Mucosa of rectum (tissue), 2 donors: Measurements from ENCODE around the gene HLA-DMB.

Experiments
- H3K27ac ChIP-seq, 2 donors: one replicate each; pipeline ENCODE4 v1.7.0; 2013; ENCODE audit warnings: inconsistent platforms in 2 of 2, low read depth in 2 of 2, low read length in 2 of 2
- H3K27me3 ChIP-seq, 2 donors: one replicate each; pipeline ENCODE4 v1.7.0; 2013; ENCODE audit warnings: low read length in 2 of 2; ENCODE audit not compliant: control insufficient read depth in 2 of 2, insufficient read depth in 2 of 2
- H3K36me3 ChIP-seq, 2 donors: one replicate each; pipeline ENCODE4 v1.7.0; 2013; ENCODE audit warnings: low read length in 2 of 2; ENCODE audit not compliant: control insufficient read depth in 2 of 2, insufficient read depth in 2 of 2
- H3K4me1 ChIP-seq, 2 donors: one replicate each; pipeline ENCODE4 v1.7.0; 2013; ENCODE audit warnings: low read length in 2 of 2, mild to moderate bottlenecking in 1 of 2; ENCODE audit not compliant: control insufficient read depth in 2 of 2, insufficient read depth in 2 of 2
- H3K4me3 ChIP-seq, 2 donors: one replicate each; pipeline ENCODE4 v1.7.0; 2013; ENCODE audit warnings: low read length in 2 of 2
- H3K9ac ChIP-seq, 2 donors: one replicate each; pipeline ENCODE4 v1.7.0; 2013; ENCODE audit warnings: low read length in 2 of 2, low read depth in 1 of 2, mild to moderate bottlenecking in 1 of 2
- H3K9me3 ChIP-seq, 2 donors: one replicate each; pipeline ENCODE4 v1.7.0; 2013; ENCODE audit warnings: low read length in 2 of 2; ENCODE audit not compliant: control insufficient read depth in 2 of 2
- donor health status: healthy.
- donor health status: Normal muscosa, but diverticular disease.

The HLA-DMB gene

DNA sequence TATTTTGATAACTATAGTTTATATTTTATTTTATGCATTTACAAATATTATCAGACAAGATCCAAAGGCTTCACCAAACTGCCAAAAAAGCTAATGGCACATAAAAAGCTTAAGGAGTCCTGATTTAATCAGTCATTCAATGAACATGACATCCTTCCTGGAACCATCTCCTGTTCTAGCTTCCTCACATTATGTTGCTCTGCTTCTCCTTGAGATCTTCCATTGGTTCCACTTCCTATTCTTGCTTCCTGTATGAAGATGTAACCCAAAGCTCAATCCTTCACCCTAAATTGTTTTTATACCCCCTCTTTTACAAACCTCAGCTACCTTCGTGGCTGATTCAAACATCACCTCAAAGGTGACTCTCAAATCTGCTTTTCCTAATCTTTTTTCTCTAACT, 23.0 kb upstream of the HLA-DMB start:
- no peak overlapping the region for H3K27ac ChIP-seq
- H3K4me1 ChIP-seq = peaks cover 13 to 26% of the 10 kb centered on the region in 2 donors
- H3K4me3 ChIP-seq = no peak overlapping the region
- no peaks in the 10 kb centered on the region for H3K27me3 ChIP-seq
- H3K36me3 ChIP-seq = no peaks in the 10 kb centered on the region
- H3K9ac ChIP-seq = no peak overlapping the region
- no peaks in the 10 kb centered on the region for H3K9me3 ChIP-seq

DNA sequence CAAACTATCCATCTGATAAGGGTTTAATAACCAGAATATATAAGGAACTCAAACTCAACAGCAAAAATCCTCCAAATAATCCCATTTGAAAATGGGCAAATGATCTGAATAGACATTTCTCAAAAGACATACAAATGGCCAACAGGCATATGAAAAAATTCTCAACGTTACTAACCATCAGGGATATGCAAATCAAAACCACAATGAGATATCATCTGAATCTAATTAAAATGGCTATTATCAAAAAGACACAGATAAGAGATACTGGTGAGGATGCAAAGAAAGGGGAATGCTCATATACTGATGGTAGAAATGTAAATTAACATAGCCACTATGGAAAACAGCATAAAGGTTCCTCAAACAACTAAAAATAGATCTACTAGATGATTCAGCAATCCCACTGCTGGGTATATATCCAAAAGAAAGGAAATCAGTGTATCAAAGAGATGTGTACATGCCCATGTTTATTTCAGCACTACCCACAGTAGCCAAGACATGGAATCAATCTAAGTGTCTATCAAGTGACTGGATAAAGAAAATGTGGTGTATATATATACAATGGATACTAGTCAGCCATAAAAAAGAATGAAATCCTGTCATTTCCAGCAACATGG, 21.5 kb upstream of the HLA-DMB start:
- H3K4me3 ChIP-seq = no peak overlapping the region
- no peaks in the 10 kb centered on the region for H3K27me3 ChIP-seq
- H3K27ac ChIP-seq = no peak overlapping the region
- no peak overlapping the region for H3K9ac ChIP-seq
- H3K36me3 ChIP-seq = no peaks in the 10 kb centered on the region
- H3K9me3 ChIP-seq = no peaks in the 10 kb centered on the region
- H3K4me1 ChIP-seq = peaks cover 10 to 23% of the 10 kb centered on the region in 2 donors

DNA sequence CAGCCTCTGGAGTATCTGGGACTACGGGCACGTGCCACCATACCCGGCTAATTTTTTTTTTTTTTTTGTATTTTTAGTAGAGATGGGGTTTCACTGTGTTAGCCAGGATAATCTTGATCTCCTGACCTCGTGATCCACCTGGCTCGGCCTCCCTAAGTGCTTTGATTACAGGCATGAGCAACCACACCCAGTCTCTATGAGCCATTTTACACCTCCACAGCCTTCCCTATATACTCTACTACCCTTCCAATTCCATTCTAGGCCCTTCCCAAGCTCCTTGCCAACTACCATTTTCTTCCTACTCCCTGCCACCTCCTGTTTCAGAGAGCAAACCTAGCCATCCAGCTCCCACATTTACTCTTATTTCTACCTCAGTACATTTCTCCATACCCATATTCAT, 19.7 kb upstream of the HLA-DMB start:
- no peak overlapping the region for H3K27ac ChIP-seq
- H3K36me3 ChIP-seq = no peaks in the 10 kb centered on the region
- no peak overlapping the region for H3K9ac ChIP-seq
- no peak overlapping the region for H3K4me3 ChIP-seq
- no peaks in the 10 kb centered on the region for H3K27me3 ChIP-seq
- peaks cover 1 to 6% of the 10 kb centered on the region in 2 donors for H3K4me1 ChIP-seq
- H3K9me3 ChIP-seq = no peaks in the 10 kb centered on the region

DNA sequence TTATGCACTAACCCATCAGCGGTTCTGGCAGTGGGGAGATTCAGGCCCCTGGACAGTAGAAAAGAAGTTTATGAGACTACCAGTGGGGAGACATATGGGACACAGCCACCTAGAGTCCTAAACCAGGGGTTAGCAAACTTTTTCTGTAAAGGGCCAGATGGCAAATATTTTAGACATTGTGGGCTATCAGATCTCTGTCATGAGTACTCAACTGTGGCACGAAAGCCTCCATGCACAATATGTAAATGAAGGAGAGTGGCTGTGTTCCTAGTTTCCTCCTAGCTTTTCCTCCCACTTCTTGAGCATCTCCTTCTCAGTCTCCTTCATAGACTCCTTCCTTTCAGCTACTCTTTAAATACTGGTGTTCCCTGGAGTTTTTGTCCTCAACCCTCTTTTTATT, 15.3 kb upstream of the HLA-DMB start:
- no peaks in the 10 kb centered on the region for H3K27me3 ChIP-seq
- no peak overlapping the region for H3K9ac ChIP-seq
- H3K36me3 ChIP-seq = no peaks in the 10 kb centered on the region
- H3K4me3 ChIP-seq = no peak overlapping the region
- no peak overlapping the region for H3K27ac ChIP-seq
- no peaks in the 10 kb centered on the region for H3K9me3 ChIP-seq
- H3K4me1 ChIP-seq = peaks cover 1 to 12% of the 10 kb centered on the region in 2 donors

DNA sequence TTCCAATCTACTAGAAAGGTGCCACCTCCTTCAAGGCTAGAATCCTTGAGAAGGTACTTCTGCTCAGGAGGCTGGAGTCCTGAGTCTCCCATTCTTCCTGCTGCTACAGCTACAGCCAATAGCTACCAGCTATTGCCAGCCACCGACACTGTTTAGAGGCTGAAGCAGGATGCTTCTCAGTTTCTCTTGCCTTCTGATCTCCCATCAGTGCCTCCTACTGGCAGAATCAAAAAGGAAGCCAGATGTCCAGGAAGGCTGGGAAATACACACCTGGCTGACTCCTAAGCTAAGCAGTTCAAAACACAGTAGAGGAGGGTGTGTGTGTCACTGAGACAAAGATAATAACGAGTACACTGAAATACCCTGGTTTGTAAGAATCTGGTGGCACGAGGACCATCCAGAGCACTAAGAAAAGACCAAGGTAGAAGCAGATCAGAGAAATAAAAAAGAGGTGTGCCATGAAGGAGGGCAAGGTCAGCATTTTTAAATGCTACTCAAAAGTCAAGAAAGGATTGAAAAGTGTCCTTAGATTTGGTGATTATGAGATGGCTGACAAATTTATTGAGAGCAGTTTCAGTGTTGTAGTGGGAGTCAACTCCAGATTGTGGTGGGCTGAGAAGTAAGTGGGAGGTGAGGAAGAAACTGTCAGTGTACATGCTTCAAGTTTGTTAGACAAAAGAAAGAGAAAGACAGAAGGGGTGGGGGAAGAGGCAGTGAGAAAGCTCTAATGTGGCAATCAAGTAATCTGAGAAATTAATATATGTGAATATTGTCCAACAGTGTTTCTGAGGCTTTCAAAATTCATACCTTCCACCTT, 14.4 kb upstream of the HLA-DMB start:
- no peak overlapping the region for H3K9ac ChIP-seq
- H3K4me1 ChIP-seq = peaks cover 2 to 12% of the 10 kb centered on the region in 2 donors
- H3K9me3 ChIP-seq = no peaks in the 10 kb centered on the region
- no peaks in the 10 kb centered on the region for H3K27me3 ChIP-seq
- H3K4me3 ChIP-seq = no peak overlapping the region
- H3K27ac ChIP-seq = no peak overlapping the region
- no peaks in the 10 kb centered on the region for H3K36me3 ChIP-seq

DNA sequence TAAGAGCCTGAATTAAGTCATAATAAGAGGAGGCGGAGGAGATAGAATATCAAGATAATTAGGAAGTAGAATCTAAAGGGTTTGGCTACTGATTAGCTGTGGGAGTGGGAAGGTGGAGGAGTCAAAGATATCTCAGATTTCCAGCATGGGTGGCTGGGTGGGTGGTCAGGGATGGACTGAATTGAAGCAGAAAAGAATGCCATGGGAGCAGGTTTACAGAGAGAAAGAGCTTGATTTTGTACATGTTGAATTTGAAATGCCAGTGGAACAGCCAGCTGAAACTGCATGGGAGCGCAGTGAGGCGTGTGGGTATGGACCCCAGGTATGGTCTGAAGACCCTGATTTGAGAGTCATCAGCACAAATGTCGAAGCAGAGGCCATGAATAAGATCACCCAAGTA, 13.4 kb upstream of the HLA-DMB start:
- Histone ChIP-seq H3K4me1 (peaks cover 2 to 12% of the 10 kb centered on the region in 2 donors), H3K27me3 (no peaks in the 10 kb centered on the region), H3K27ac (no peak overlapping the region), H3K4me3 (no peak overlapping the region), H3K9me3 (no peaks in the 10 kb centered on the region), H3K9ac (no peak overlapping the region), H3K36me3 (no peaks in the 10 kb centered on the region)

DNA sequence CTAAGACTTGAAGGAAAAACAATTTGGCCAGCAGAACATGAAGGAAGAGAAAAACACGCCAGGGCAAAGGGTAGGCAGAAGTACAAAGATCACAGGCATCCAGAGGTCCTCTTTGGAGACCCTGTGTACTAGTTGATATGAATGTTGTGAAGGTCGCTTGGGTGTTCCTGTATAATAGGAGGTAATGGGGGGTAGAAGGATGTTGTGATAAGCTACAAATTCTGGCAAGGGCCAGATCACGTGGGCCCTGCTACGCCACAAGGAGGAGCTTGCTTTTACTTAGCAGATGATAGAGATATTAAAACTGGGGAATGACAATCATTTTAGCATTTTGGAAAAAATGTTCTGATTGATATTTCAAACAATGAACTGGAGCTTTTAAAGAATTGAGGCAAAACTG, 12.9 kb upstream of the HLA-DMB start:
- no peak overlapping the region for H3K27ac ChIP-seq
- H3K4me1 ChIP-seq = peaks cover 7 to 12% of the 10 kb centered on the region in 2 donors
- peak overlapping the region in 1 of 2 donors; percentile 10 for H3K9ac ChIP-seq

DNA sequence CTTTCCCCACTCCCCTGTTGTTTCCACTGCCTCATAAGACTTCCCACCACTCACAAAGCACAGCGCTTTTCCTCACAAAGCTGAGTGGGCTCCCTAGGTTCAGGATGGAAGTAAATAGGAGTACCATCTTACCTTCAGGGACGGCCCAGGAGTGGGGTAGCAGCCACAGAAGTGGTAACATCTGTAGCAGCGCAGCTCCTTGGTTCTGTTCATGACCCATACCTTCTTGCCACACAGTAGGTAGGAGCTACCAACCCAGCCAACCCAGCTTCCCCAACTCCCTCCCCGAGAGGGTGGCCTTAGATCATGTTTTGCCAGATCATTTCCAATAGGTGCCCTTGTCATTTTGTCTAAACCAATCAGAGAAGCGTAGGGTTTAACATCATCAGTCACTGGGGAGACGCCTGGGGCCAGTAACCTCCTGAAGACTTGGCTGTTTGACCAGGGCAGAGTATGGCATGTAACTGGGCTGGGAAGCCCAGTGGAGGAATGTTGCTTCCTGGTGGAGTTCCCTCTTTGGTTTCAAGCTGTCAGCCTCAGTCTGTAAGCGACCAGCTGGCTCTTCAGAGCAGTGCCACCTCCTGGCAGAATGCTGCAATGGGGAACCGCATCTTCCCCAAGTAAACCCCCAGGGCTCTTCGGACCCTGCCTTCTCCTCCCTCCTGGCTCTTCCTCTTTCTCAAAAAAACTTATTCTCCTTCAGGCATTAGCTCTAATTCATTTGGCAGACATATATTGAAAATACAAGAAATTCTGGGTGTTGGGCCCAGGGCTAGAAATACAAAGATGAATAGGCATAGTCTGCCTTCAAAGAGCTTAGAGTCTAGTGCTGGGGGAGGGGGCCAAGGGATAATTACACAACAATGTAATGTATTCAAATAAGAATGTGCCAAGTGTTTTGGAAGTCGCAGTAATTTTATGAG, 12.2 kb upstream of the HLA-DMB start, which contains the start of gene HLA-DMA:
TSS of gene HLA-DMA (minus strand) at position 281 of the 923 bp plus-strand sequence. CDS start at position 220, 61 bp downstream.
- Histone ChIP-seq H3K27ac (peak within 1 kb of the TSS; percentile 74 to 76), H3K4me1 (peaks cover 7 to 12% of the 10 kb centered on the region in 2 donors), H3K9me3 (no peaks in the 10 kb centered on the region), H3K4me3 (peak within 1 kb of the TSS; percentile 59 to 70), H3K27me3 (no peaks in the 10 kb centered on the region), H3K36me3 (no peaks in the 10 kb centered on the region), H3K9ac (peak within 1 kb of the TSS; percentile 64 to 65)

More for the DNA sequence above, 12.9 kb upstream of the HLA-DMB start:
- H3K36me3 ChIP-seq = no peaks in the 10 kb centered on the region
- H3K27me3 ChIP-seq = no peaks in the 10 kb centered on the region
- H3K4me3 ChIP-seq = no peak overlapping the region
- no peaks in the 10 kb centered on the region for H3K9me3 ChIP-seq

DNA sequence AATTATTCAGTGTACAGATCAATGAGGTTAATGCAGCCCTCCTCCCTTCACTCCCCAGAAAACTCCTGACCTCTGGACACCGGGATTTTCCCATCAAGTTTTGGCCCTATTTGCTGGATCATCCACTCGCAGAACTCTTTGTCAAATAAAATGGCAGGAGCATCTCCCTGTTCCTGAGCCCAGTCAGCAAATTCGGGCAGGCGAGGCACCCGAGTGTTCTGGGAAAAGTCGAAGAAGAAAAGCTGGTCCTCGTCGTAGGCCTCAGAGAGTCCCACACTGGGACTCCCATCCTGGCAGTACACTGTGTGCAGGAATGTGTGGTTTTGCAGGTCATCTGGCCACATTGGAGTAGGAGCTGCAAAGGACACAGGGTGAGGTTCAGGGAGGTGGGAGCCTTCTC, 9.6 kb upstream of the HLA-DMB start:
- H3K4me3 ChIP-seq = no peak overlapping the region
- no peaks in the 10 kb centered on the region for H3K27me3 ChIP-seq
- no peak overlapping the region for H3K27ac ChIP-seq
- no peaks in the 10 kb centered on the region for H3K36me3 ChIP-seq
- peaks cover 7 to 16% of the 10 kb centered on the region in 2 donors for H3K4me1 ChIP-seq
- no peaks in the 10 kb centered on the region for H3K9me3 ChIP-seq
- no peak overlapping the region for H3K9ac ChIP-seq
